ENCODE results near the gene NTRK1. TPM values are rescaled to one million over a fixed set of nuclear protein-coding genes. Genes with fewer than 3 reads are reported as not detected.

NTRK1 gene
- total and polyA plus RNA-seq, 8 donors: 0.20 to 1.1 (median 0.49) TPM

DNA sequence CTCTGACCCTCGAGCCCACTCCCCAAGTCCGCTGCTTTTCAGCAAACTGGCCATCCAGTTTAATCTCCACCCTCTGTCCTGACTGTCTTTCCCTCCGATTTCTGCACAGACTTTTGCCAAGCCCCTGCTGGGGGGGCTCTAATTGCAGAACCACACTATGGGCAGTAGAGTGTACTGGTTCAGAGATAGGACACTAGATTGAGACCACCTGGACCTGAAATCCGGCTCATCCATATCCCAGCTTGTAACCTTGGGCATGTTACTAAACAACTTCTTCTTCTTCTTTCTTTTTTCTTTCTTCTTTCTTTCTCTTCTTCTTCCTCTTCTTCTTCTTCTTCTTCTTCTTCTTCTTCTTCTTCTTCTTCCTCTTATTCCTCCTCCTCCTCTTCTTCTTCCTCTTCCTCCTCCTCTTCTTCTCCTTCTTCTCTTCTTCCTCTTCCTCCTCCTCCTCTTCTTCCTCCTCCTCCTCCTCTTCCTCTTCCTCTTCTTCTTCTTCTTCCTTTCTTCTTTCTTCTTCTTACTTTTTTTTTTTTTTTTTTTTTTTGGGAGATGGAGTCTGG lies 67.5 kb downstream of the NTRK1 start:
- H3K36me3 ChIP-seq: no peaks in the 10 kb centered on the region
- no peak overlapping the region for H3K4me3 ChIP-seq
- peaks cover 0 to 9% (median 0%) of the 10 kb centered on the region in 3 donors for H3K4me1 ChIP-seq
- TF ChIP-seq, protein P1, sequence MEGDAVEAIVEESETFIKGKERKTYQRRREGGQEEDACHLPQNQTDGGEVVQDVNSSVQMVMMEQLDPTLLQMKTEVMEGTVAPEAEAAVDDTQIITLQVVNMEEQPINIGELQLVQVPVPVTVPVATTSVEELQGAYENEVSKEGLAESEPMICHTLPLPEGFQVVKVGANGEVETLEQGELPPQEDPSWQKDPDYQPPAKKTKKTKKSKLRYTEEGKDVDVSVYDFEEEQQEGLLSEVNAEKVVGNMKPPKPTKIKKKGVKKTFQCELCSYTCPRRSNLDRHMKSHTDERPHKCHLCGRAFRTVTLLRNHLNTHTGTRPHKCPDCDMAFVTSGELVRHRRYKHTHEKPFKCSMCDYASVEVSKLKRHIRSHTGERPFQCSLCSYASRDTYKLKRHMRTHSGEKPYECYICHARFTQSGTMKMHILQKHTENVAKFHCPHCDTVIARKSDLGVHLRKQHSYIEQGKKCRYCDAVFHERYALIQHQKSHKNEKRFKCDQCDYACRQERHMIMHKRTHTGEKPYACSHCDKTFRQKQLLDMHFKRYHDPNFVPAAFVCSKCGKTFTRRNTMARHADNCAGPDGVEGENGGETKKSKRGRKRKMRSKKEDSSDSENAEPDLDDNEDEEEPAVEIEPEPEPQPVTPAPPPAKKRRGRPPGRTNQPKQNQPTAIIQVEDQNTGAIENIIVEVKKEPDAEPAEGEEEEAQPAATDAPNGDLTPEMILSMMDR (IDR thresholded peaks at IDR 0.05): no peak
- H3K9me3 ChIP-seq: no peaks in the 10 kb centered on the region
- intact Hi-C loops (cut with DNase I): no loop called here
- FAIRE-seq (no peak), DNase-seq (no peak), ATAC-seq (peak in 1 of 4 donors; percentile 5)
- WGBS, 2 donors: 7 to 9% methylated on average over 4 of the region's 4 CpGs
- no peak overlapping the region for H3K27ac ChIP-seq
- H3K27me3 ChIP-seq: peaks cover 0 to 12% (median 2%) of the 10 kb centered on the region in 4 donors

DNA sequence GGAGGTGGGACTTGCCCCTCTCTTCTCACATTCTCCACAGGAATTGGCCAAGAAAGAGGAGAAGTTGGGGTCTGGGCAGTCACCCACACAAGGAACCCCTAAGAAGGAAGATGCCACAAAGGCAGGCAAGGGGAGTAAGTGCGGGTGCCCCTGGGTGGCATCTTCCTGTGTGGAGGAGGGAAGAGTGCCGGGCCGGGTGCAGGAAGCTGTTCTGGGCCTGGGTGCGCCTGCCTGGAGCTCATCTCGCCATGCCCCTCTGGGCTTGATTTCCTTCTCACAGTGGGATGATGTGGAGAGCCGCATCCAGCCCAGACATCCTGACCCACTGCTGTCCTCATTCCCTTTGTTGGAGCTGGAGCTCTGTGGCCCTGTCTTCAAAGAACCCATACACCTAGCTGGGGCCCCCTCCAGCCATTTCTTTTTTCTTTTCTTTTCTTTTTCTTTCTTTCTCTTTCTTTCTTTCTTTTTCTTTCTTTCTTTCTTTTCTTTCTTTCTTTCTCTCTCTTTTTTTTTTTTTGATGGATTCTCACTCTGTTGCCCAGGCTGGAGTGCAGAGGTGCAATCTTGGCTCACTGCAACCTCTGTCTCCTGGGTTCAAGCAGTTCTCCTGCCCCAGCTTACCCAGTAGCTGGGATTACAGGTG lies 69.1 kb downstream of the NTRK1 start:
- TF ChIP-seq, protein P1 (IDR thresholded peaks at IDR 0.05): no peak
- Histone ChIP-seq H3K9me3 (no peaks in the 10 kb centered on the region), H3K27me3 (peaks cover 0 to 12% (median 1%) of the 10 kb centered on the region in 4 donors), H3K36me3 (no peaks in the 10 kb centered on the region), H3K27ac (no peak overlapping the region), H3K4me3 (no peak overlapping the region), H3K4me1 (no peaks in the 10 kb centered on the region)
- 48 to 49% methylated on average over 6 of the region's 6 CpGs for WGBS, 2 donors
- no peak for ATAC-seq
- DNase-seq: peak in 1 of 6 donors; percentile 34
- intact Hi-C loops (cut with DNase I): no loop called here
- FAIRE-seq: no peak

DNA sequence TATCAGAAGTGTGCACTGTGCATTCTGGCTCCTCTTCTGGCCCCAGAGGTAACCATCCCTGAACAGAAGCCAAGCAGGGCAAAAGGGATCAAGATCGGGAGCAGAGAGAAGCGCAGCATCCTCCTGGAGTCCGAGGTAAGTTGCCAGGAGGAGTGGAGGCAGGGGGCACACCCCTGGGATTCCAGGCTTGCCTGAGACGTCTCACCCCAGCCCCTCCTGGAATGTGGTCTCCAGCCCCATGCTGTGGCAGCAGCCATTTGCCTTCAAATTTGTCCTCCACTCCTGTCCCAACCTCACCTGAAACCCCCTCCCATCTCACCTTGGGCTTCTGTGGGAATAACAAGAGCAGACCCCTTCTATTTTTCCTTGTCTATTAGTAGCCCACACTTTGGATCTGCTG lies 69.8 kb downstream of the NTRK1 start:
- TF ChIP-seq, protein P1 (IDR thresholded peaks at IDR 0.05): no peak
- ATAC-seq: no peak
- Histone ChIP-seq H3K4me1 (no peaks in the 10 kb centered on the region), H3K27me3 (peaks cover 0 to 5% (median 0%) of the 10 kb centered on the region in 4 donors), H3K4me3 (no peak overlapping the region), H3K27ac (no peak overlapping the region), H3K36me3 (no peaks in the 10 kb centered on the region), H3K9me3 (no peaks in the 10 kb centered on the region)
- DNase-seq: peak in 1 of 6 donors; percentile 39
- intact Hi-C loops (cut with DNase I): no loop called here
- WGBS, 2 donors: 32 to 36% methylated on average over 4 of the region's 4 CpGs
- FAIRE-seq: no peak

Other genes starting within 250 kb of the NTRK1 start
- not detected for gene HAPLN2, start 241.4 kb upstream of the NTRK1 start, total RNA-seq
- under 1 TPM; 0.38 to 0.46 TPM for gene HAPLN2, start 241.4 kb upstream of the NTRK1 start, polyA plus RNA-seq
- gene BCAN, start 218.7 kb upstream of the NTRK1 start, total RNA-seq: under 1 TPM in 1 of 6 donors, not detected in 5; 0.12 TPM
- gene BCAN, start 218.7 kb upstream of the NTRK1 start, polyA plus RNA-seq: not detected
- 1 to 10 TPM; 1.1 to 7.6 (median 3.4) TPM for gene NES, start 183.5 kb upstream of the NTRK1 start, total RNA-seq
- gene NES, start 183.5 kb upstream of the NTRK1 start, polyA plus RNA-seq: 1 to 10 TPM; 3.5 to 7.0 TPM
- gene CRABP2, start 155.3 kb upstream of the NTRK1 start, total RNA-seq: 1 to 10 TPM in 3 of 6 donors, under 1 TPM in 3; 0.38 to 5.0 (median 1.2) TPM
- 1 to 10 TPM; 3.3 to 4.0 TPM for gene CRABP2, start 155.3 kb upstream of the NTRK1 start, polyA plus RNA-seq
- gene METTL25B, start 132.4 kb upstream of the NTRK1 start, total RNA-seq: 10 to 100 TPM; 16.8 to 22.6 (median 18.2) TPM
- gene METTL25B, start 132.4 kb upstream of the NTRK1 start, polyA plus RNA-seq: 10 to 100 TPM; 56.0 to 64.9 TPM
- 10 to 100 TPM in 3 of 6 donors, 1 to 10 TPM in 3; 7.7 to 13.2 (median 9.6) TPM for gene ISG20L2, start 132.1 kb upstream of the NTRK1 start, total RNA-seq
- gene ISG20L2, start 132.1 kb upstream of the NTRK1 start, polyA plus RNA-seq: 1 to 10 TPM; 5.2 to 8.8 TPM
- 10 to 100 TPM; 39.8 to 57.8 (median 43.6) TPM for gene MRPL24, start 119.8 kb upstream of the NTRK1 start, total RNA-seq
- gene MRPL24, start 119.8 kb upstream of the NTRK1 start, polyA plus RNA-seq: 10 to 100 TPM; 64.5 to 68.6 TPM
- gene HDGF, start 109.2 kb upstream of the NTRK1 start, total RNA-seq: 100 to 1,000 TPM in 1 of 6 donors, 10 to 100 TPM in 5; 43.5 to 112 (median 64.2) TPM
- gene HDGF, start 109.2 kb upstream of the NTRK1 start, polyA plus RNA-seq: 10 to 100 TPM; 58.5 to 87.4 TPM
- 10 to 100 TPM; 18.5 to 34.7 (median 20.3) TPM for gene PRCC, start 93.3 kb upstream of the NTRK1 start, total RNA-seq
- 10 to 100 TPM; 31.4 to 41.6 TPM for gene PRCC, start 93.3 kb upstream of the NTRK1 start, polyA plus RNA-seq
- 1 to 10 TPM in 2 of 6 donors, under 1 TPM in 4; 0.16 to 1.5 (median 0.71) TPM for gene SH2D2A, start 44.0 kb upstream of the NTRK1 start, total RNA-seq
- gene SH2D2A, start 44.0 kb upstream of the NTRK1 start, polyA plus RNA-seq: 1 to 10 TPM in 1 of 2 donors, under 1 TPM in 1; 0.40 to 1.3 TPM
- gene INSRR, start 1.7 kb upstream of the NTRK1 start, total RNA-seq: under 1 TPM; 0.03 to 0.47 (median 0.09) TPM
- gene INSRR, start 1.7 kb upstream of the NTRK1 start, polyA plus RNA-seq: under 1 TPM; 0.94 to 0.99 TPM
- 1 to 10 TPM; 1.7 to 5.6 (median 2.8) TPM for gene PEAR1, start 32.9 kb downstream of the NTRK1 start, total RNA-seq
- gene PEAR1, start 32.9 kb downstream of the NTRK1 start, polyA plus RNA-seq: 1 to 10 TPM; 6.6 to 7.1 TPM
- gene LRRC71, start 59.8 kb downstream of the NTRK1 start, total RNA-seq: not detected
- gene LRRC71, start 59.8 kb downstream of the NTRK1 start, polyA plus RNA-seq: under 1 TPM; 0.30 to 0.59 TPM
- 10 to 100 TPM in 4 of 6 donors, 1 to 10 TPM in 2; 9.1 to 21.0 (median 11.7) TPM for gene ARHGEF11, start 184.9 kb downstream of the NTRK1 start, total RNA-seq
- gene ARHGEF11, start 184.9 kb downstream of the NTRK1 start, polyA plus RNA-seq: 10 to 100 TPM; 11.4 to 15.1 TPM
- gene ETV3L, start 238.9 kb downstream of the NTRK1 start, total RNA-seq: not detected
- gene ETV3L, start 238.9 kb downstream of the NTRK1 start, polyA plus RNA-seq: under 1 TPM in 1 of 2 donors, not detected in 1; 0.14 TPM

Data from pancreas (tissue), 10 donors.